H9 (cell line): Measurements from ENCODE around the gene PRKAG2. TPM values are rescaled to one million over a fixed set of nuclear protein-coding genes. Genes with fewer than 3 reads are reported as not detected.
A peak's percentile ranks its signal among the peaks of the same experiment; 100 is the strongest.

Experiments used
- DNase-seq: peaks from one replicate; pipeline ENCODE4 v3.0.0-alpha.2; 2017
- H2AFZ ChIP-seq: one replicate; pipeline ENCODE4 v1.6.1; 2013; ENCODE audit warnings: mild to moderate bottlenecking, low read length, control low read depth, moderate library complexity
- H2AK5ac ChIP-seq: 2 replicates; pipeline ENCODE4 v1.6.1; 2013; ENCODE audit warnings: low read length, control low read depth, mixed read lengths; ENCODE audit not compliant: insufficient read length
- H2BK120ac ChIP-seq: one replicate; pipeline ENCODE4 v1.6.1; 2013; ENCODE audit warnings: low read depth, mild to moderate bottlenecking, low read length, control low read depth, inconsistent platforms; ENCODE audit not compliant: poor library complexity, severe bottlenecking
- H2BK12ac ChIP-seq: 2 replicates; pipeline ENCODE4 v1.6.1; 2013; ENCODE audit warnings: low read length, control low read depth, mixed read lengths, low read depth; ENCODE audit not compliant: insufficient read length
- H2BK15ac ChIP-seq: 2 replicates; pipeline ENCODE4 v1.6.1; 2013; ENCODE audit warnings: low read depth, low read length, control low read depth
- H2BK20ac ChIP-seq: one replicate; pipeline ENCODE4 v1.6.1; 2013; ENCODE audit warnings: low read depth, mild to moderate bottlenecking, low read length, control low read depth, inconsistent platforms; ENCODE audit not compliant: poor library complexity, severe bottlenecking
- H2BK5ac ChIP-seq: 2 replicates; pipeline ENCODE4 v1.6.1; 2013; ENCODE audit warnings: low read length, control low read depth, mixed read lengths; ENCODE audit not compliant: insufficient read length
- H3K14ac ChIP-seq: 2 replicates; pipeline ENCODE4 v1.6.1; 2013; ENCODE audit warnings: low read length, control low read depth; ENCODE audit not compliant: insufficient read depth
- H3K18ac ChIP-seq: 2 replicates; pipeline ENCODE4 v1.6.1; 2013; ENCODE audit warnings: low read depth, mild to moderate bottlenecking, mixed read lengths, low read length, control low read depth; ENCODE audit not compliant: insufficient read length
- H3K23ac ChIP-seq: 2 replicates; pipeline ENCODE4 v1.6.1; 2013; ENCODE audit warnings: low read length, control low read depth, mixed read lengths, low read depth; ENCODE audit not compliant: insufficient read length
- H3K23me2 ChIP-seq: 2 replicates; pipeline ENCODE4 v1.6.1; 2013; ENCODE audit warnings: low read depth, mild to moderate bottlenecking, mixed read lengths, low read length, control low read depth; ENCODE audit not compliant: insufficient read length, poor library complexity, severe bottlenecking
- H3K27ac ChIP-seq: 2 replicates; pipeline ENCODE4 v1.5.1; 2013; ENCODE audit warnings: low read length, control low read depth, mixed read lengths, low read depth; ENCODE audit not compliant: insufficient read length
- H3K27me3 ChIP-seq: 2 replicates; pipeline ENCODE4 v1.6.1; 2013; ENCODE audit warnings: low read length, control low read depth, inconsistent platforms; ENCODE audit not compliant: insufficient read depth
- H3K4ac ChIP-seq: 2 replicates; pipeline ENCODE4 v1.6.1; 2013; ENCODE audit warnings: low read depth, mild to moderate bottlenecking, control low read depth, inconsistent platforms, low read length, moderate library complexity
- H3K4me1 ChIP-seq: 2 replicates; pipeline ENCODE4 v1.6.1; 2013; ENCODE audit warnings: low read length, control low read depth, inconsistent platforms; ENCODE audit not compliant: insufficient read depth
- H3K4me2 ChIP-seq: 2 replicates; pipeline ENCODE4 v1.6.1; 2013; ENCODE audit warnings: low read length, control low read depth, mixed read lengths; ENCODE audit not compliant: insufficient read length, insufficient read depth
- H3K56ac ChIP-seq: 2 replicates; pipeline ENCODE4 v1.6.1; 2013; ENCODE audit warnings: low read depth, mild to moderate bottlenecking, mixed read lengths, low read length, control low read depth; ENCODE audit not compliant: insufficient read length
- H3K79me1 ChIP-seq: 2 replicates; pipeline ENCODE4 v1.6.1; 2013; ENCODE audit warnings: low read depth, mild to moderate bottlenecking, moderate library complexity, low read length, control low read depth, inconsistent platforms; ENCODE audit not compliant: insufficient read depth, poor library complexity, severe bottlenecking
- H3K79me2 ChIP-seq: 2 replicates; pipeline ENCODE4 v1.6.1; 2013; ENCODE audit warnings: low read length, control low read depth, inconsistent platforms; ENCODE audit not compliant: insufficient read depth
- H3K9ac ChIP-seq: 2 replicates; pipeline ENCODE4 v1.6.1; 2013; ENCODE audit warnings: low read length, control low read depth, mixed read lengths; ENCODE audit not compliant: insufficient read length; ENCODE audit errors: extremely low read depth
- H3K9me3 ChIP-seq: one replicate; pipeline ENCODE4 v1.6.1; 2013; ENCODE audit warnings: low read depth, low read length, inconsistent platforms; ENCODE audit not compliant: control insufficient read depth
- H3T11ph ChIP-seq: one replicate; pipeline ENCODE4 v1.6.1; 2013; ENCODE audit warnings: mild to moderate bottlenecking, low read length, control low read depth, inconsistent platforms
- H4K20me1 ChIP-seq: one replicate; pipeline ENCODE4 v1.6.1; 2013; ENCODE audit not compliant: control insufficient read depth, insufficient read length, insufficient read depth
- H4K5ac ChIP-seq: 2 replicates; pipeline ENCODE4 v1.6.1; 2013; ENCODE audit warnings: low read depth, mild to moderate bottlenecking, mixed read lengths, low read length, control low read depth; ENCODE audit not compliant: insufficient read length
- H4K8ac ChIP-seq: replicated peaks from 2 replicates; pipeline ENCODE4 v1.6.1; 2013; ENCODE audit warnings: low read length, control low read depth, mixed read lengths, low read depth; ENCODE audit not compliant: insufficient read length
- H4K91ac ChIP-seq: 2 replicates; pipeline ENCODE4 v1.6.1; 2013; ENCODE audit warnings: low read depth, mild to moderate bottlenecking, moderate library complexity, mixed read lengths, low read length, control low read depth; ENCODE audit not compliant: insufficient read length
- H3K27ac Mint-ChIP-seq, 3 experiments: 2 replicates in 2 of 3; 3 replicates in 1 of 3; pipeline ENCODE4 v1.8.0; 2020 to 2021; ENCODE audit warnings: mixed read lengths in 3 of 3, mild to moderate bottlenecking in 1 of 3, moderate library complexity in 1 of 3
- H3K27me3 Mint-ChIP-seq: 2 replicates; pipeline ENCODE4 v1.8.0; 2021; ENCODE audit warnings: low read depth, mild to moderate bottlenecking, moderate library complexity, mixed read lengths
- H3K36me3 Mint-ChIP-seq, 3 experiments: 2 replicates in 2 of 3; 3 replicates in 1 of 3; pipeline ENCODE4 v1.8.0; 2020 to 2021; ENCODE audit warnings: low read depth in 3 of 3, mixed read lengths in 3 of 3; ENCODE audit not compliant: insufficient read depth in 1 of 3
- H3K4me1 Mint-ChIP-seq, 2 experiments: 2 replicates each; pipeline ENCODE4 v1.8.0; 2020; ENCODE audit warnings: mixed read lengths in 2 of 2
- H3K4me3 Mint-ChIP-seq, 2 experiments: 2 replicates in 1 of 2; 3 replicates in 1 of 2; pipeline ENCODE4 v1.8.0; 2020 to 2021; ENCODE audit warnings: mild to moderate bottlenecking in 2 of 2, mixed read lengths in 2 of 2, moderate library complexity in 1 of 2
- H3K9me3 Mint-ChIP-seq, 2 experiments: 2 replicates in 1 of 2; 3 replicates in 1 of 2; pipeline ENCODE4 v1.8.0; 2020; ENCODE audit warnings: mild to moderate bottlenecking in 2 of 2, mixed read lengths in 2 of 2, moderate library complexity in 1 of 2
- WGBS: extraction: QIAGEN DNeasy Blood & Tissue Kit; methylation state at CpG from one replicate; pipeline ENCODE4 v1.1.7; 2013; ENCODE audit warnings: missing lambda C conversion rate, low lambda C conversion rate, mixed read lengths; ENCODE audit not compliant: insufficient read length; ENCODE audit errors: extremely low coverage; 5-methylcytosine and 5-hydroxymethylcytosine counted together
- total RNA-seq: library from RNA; stranded (reverse); gene quantifications from 2 replicates; pipeline ENCODE4 v1.2.1, GENCODE V29; 2021
- TF ChIP-seq, protein P1 (sequence below): fragments of 200-600 bp; sonication (generic); conservative IDR thresholded peaks from 3 replicates; pipeline ENCODE4 v1.8.0; 2021; ENCODE audit warnings: antibody characterized with exemption, mild to moderate bottlenecking

The PRKAG2 gene
- total RNA-seq, 1 experiment from 2014 or later: 11.8 TPM

GRCh38 chr7:151736403-151736909 lies 140.5 kb downstream of the PRKAG2 start:
- no peak overlapping the region for H3K56ac ChIP-seq
- H2BK12ac ChIP-seq: no peak overlapping the region
- Mint-ChIP-seq H3K36me3 (peaks cover 6 to 21% (median 8%) of the 10 kb centered on the region in 3 experiments), H3K9me3 (peaks cover 14% of the 10 kb centered on the region in 2 experiments), H3K4me3 (peak overlapping the region in 1 of 2 experiments; percentile 36; a peak in 2 of 5 replicates), H3K27ac (no peak overlapping the region), H3K27me3 (peaks cover 3% of the 10 kb centered on the region; the same call in 1 of the 2 replicates), H3K4me1 (peaks cover 23 to 29% of the 10 kb centered on the region in 2 experiments)
- H4K8ac ChIP-seq: no peak overlapping the region
- TF ChIP-seq, protein P1, sequence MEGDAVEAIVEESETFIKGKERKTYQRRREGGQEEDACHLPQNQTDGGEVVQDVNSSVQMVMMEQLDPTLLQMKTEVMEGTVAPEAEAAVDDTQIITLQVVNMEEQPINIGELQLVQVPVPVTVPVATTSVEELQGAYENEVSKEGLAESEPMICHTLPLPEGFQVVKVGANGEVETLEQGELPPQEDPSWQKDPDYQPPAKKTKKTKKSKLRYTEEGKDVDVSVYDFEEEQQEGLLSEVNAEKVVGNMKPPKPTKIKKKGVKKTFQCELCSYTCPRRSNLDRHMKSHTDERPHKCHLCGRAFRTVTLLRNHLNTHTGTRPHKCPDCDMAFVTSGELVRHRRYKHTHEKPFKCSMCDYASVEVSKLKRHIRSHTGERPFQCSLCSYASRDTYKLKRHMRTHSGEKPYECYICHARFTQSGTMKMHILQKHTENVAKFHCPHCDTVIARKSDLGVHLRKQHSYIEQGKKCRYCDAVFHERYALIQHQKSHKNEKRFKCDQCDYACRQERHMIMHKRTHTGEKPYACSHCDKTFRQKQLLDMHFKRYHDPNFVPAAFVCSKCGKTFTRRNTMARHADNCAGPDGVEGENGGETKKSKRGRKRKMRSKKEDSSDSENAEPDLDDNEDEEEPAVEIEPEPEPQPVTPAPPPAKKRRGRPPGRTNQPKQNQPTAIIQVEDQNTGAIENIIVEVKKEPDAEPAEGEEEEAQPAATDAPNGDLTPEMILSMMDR: no peak
- no peak overlapping the region for H2AFZ ChIP-seq
- H2BK15ac ChIP-seq: no peak overlapping the region
- H4K20me1 ChIP-seq: no peaks in the 10 kb centered on the region
- no peaks in the 10 kb centered on the region for H3K23me2 ChIP-seq
- no peak overlapping the region for H3K14ac ChIP-seq
- H3K27me3 ChIP-seq: no peaks in the 10 kb centered on the region
- no peak overlapping the region for H3K9ac ChIP-seq
- no peak overlapping the region for H2BK5ac ChIP-seq
- no peak overlapping the region for H2BK20ac ChIP-seq
- H4K91ac ChIP-seq: no peak overlapping the region
- H3K79me2 ChIP-seq: no peaks in the 10 kb centered on the region
- H3K79me1 ChIP-seq: no peaks in the 10 kb centered on the region
- no CpG with 5 or more reads among the region's 10 CpGs for whole genome bisulfite sequencing
- H3T11ph ChIP-seq: no peak overlapping the region
- H3K4me2 ChIP-seq: no peak overlapping the region
- no peak overlapping the region for H4K5ac ChIP-seq
- H3K23ac ChIP-seq: no peak overlapping the region
- H3K27ac ChIP-seq: no peak overlapping the region
- no peak overlapping the region for H3K18ac ChIP-seq
- no peaks in the 10 kb centered on the region for H3K9me3 ChIP-seq
- DNase-seq: no peak
- H3K4ac ChIP-seq: no peak overlapping the region
- H2AK5ac ChIP-seq: no peak overlapping the region
- no peak overlapping the region for H2BK120ac ChIP-seq
- H3K4me1 ChIP-seq: peaks cover 5% of the 10 kb centered on the region; the same call in 1 of the 2 replicates
